ENCODE measurements around the gene KIAA0319L. TPM values are rescaled to one million over a fixed set of nuclear protein-coding genes. Genes with fewer than 3 reads are reported as not detected.

Gene KIAA0319L
- total and polyA plus RNA-seq, 2 experiments from 2014 or later, result 27.2 to 75.1 TPM

DNA sequence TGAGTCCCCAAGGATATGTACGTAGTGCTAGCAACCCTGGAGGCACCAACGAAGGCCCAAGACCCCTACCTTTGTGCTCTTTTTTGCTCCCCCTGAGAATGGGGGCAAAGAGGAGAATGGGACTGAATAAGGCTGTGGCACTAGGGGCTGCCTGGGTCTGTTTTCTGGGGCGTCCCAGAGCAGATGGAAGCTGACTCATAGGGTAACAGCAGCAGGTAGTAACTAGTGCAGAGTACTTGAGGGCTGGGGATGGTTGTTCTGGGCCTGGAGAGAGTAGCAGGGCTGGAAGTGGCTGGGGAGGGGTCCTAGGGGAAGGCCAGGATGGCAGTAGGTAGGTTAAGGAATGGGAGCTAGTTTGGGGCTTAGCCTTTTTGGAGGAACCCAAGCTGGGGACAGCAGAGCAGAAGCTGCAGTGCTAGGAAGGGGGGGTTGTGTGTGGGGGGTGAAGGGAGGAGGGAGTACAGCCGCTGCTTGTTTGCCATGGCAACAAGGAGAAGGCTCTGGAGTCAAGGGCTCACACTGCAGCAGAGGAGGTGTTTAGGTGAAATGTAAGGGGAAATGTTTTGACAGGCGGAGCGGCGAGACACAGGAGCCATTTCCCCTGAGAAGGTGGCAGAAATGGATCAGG, 2.2 kb upstream of the KIAA0319L start:
- Histone ChIP-seq H2AFZ (no peak overlapping the region), H3K36me3 (ENCODE audit: insufficient read depth) (no peaks in the 10 kb centered on the region; the same call in 1 of the 2 replicates), H3K79me2 (replicated peaks; ENCODE audit: insufficient read depth) (peaks cover 17% of the 10 kb centered on the region), H3F3A (replicated peaks; ENCODE audit: low read depth) (peaks cover 17% of the 10 kb centered on the region), H3K27me3 (ENCODE audit: insufficient read depth) (no peaks in the 10 kb centered on the region), H3K9me2 (ENCODE audit: insufficient read depth) (no peaks in the 10 kb centered on the region), H3K4me1 (ENCODE audit: insufficient read depth) (peaks cover 21% of the 10 kb centered on the region), H3K27ac (ENCODE audit: low read depth) (no peak overlapping the region), H3K4me3 (peak overlapping the region; percentile 91; the same call in 1 of the 2 replicates), H4K20me1 (replicated peaks; ENCODE audit: insufficient read depth) (peaks cover 14% of the 10 kb centered on the region; the same call in 1 of the 2 replicates), H3K4me2 (peak overlapping the region; percentile 88)
- H3K4me1 Mint-ChIP-seq, result peaks cover 34% of the 10 kb centered on the region
- TF ChIP-seq, protein P1, sequence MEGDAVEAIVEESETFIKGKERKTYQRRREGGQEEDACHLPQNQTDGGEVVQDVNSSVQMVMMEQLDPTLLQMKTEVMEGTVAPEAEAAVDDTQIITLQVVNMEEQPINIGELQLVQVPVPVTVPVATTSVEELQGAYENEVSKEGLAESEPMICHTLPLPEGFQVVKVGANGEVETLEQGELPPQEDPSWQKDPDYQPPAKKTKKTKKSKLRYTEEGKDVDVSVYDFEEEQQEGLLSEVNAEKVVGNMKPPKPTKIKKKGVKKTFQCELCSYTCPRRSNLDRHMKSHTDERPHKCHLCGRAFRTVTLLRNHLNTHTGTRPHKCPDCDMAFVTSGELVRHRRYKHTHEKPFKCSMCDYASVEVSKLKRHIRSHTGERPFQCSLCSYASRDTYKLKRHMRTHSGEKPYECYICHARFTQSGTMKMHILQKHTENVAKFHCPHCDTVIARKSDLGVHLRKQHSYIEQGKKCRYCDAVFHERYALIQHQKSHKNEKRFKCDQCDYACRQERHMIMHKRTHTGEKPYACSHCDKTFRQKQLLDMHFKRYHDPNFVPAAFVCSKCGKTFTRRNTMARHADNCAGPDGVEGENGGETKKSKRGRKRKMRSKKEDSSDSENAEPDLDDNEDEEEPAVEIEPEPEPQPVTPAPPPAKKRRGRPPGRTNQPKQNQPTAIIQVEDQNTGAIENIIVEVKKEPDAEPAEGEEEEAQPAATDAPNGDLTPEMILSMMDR (conservative IDR thresholded peaks at IDR 0.05; ENCODE audit: low read depth in 2 of 2), result no peak
- no peak for TF ChIP-seq ZNF331 (CRISPR knock-in tag; IDR thresholded peaks at IDR 0.05; ENCODE audit: low read depth)
- TF ChIP-seq, protein P2, sequence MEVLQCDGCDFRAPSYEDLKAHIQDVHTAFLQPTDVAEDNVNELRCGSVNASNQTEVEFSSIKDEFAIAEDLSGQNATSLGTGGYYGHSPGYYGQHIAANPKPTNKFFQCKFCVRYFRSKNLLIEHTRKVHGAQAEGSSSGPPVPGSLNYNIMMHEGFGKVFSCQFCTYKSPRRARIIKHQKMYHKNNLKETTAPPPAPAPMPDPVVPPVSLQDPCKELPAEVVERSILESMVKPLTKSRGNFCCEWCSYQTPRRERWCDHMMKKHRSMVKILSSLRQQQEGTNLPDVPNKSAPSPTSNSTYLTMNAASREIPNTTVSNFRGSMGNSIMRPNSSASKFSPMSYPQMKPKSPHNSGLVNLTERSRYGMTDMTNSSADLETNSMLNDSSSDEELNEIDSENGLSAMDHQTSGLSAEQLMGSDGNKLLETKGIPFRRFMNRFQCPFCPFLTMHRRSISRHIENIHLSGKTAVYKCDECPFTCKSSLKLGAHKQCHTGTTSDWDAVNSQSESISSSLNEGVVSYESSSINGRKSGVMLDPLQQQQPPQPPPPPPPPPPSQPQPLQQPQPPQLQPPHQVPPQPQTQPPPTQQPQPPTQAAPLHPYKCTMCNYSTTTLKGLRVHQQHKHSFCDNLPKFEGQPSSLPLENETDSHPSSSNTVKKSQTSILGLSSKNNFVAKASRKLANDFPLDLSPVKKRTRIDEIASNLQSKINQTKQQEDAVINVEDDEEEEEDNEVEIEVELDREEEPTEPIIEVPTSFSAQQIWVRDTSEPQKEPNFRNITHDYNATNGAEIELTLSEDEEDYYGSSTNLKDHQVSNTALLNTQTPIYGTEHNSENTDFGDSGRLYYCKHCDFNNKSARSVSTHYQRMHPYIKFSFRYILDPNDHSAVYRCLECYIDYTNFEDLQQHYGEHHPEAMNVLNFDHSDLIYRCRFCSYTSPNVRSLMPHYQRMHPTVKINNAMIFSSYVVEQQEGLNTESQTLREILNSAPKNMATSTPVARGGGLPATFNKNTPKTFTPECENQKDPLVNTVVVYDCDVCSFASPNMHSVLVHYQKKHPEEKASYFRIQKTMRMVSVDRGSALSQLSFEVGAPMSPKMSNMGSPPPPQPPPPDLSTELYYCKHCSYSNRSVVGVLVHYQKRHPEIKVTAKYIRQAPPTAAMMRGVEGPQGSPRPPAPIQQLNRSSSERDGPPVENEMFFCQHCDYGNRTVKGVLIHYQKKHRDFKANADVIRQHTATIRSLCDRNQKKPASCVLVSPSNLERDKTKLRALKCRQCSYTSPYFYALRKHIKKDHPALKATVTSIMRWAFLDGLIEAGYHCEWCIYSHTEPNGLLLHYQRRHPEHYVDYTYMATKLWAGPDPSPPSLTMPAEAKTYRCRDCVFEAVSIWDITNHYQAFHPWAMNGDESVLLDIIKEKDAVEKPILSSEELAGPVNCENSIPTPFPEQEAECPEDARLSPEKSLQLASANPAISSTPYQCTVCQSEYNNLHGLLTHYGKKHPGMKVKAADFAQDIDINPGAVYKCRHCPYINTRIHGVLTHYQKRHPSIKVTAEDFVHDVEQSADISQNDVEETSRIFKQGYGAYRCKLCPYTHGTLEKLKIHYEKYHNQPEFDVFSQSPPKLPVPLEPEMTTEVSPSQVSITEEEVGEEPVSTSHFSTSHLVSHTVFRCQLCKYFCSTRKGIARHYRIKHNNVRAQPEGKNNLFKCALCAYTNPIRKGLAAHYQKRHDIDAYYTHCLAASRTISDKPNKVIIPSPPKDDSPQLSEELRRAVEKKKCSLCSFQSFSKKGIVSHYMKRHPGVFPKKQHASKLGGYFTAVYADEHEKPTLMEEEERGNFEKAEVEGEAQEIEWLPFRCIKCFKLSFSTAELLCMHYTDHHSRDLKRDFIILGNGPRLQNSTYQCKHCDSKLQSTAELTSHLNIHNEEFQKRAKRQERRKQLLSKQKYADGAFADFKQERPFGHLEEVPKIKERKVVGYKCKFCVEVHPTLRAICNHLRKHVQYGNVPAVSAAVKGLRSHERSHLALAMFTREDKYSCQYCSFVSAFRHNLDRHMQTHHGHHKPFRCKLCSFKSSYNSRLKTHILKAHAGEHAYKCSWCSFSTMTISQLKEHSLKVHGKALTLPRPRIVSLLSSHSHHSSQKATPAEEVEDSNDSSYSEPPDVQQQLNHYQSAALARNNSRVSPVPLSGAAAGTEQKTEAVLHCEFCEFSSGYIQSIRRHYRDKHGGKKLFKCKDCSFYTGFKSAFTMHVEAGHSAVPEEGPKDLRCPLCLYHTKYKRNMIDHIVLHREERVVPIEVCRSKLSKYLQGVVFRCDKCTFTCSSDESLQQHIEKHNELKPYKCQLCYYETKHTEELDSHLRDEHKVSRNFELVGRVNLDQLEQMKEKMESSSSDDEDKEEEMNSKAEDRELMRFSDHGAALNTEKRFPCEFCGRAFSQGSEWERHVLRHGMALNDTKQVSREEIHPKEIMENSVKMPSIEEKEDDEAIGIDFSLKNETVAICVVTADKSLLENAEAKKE (CRISPR knock-in tag; IDR thresholded peaks at IDR 0.05), result no peak
- no peak for TF ChIP-seq EZH2 (IDR thresholded peaks at IDR 0.05; ENCODE audit: low read depth, unreplicated experiment)
- TF ChIP-seq STAT1 (IDR thresholded peaks at IDR 0.05; ENCODE audit: unreplicated experiment), result no peak
- TF ChIP-seq, protein P3, sequence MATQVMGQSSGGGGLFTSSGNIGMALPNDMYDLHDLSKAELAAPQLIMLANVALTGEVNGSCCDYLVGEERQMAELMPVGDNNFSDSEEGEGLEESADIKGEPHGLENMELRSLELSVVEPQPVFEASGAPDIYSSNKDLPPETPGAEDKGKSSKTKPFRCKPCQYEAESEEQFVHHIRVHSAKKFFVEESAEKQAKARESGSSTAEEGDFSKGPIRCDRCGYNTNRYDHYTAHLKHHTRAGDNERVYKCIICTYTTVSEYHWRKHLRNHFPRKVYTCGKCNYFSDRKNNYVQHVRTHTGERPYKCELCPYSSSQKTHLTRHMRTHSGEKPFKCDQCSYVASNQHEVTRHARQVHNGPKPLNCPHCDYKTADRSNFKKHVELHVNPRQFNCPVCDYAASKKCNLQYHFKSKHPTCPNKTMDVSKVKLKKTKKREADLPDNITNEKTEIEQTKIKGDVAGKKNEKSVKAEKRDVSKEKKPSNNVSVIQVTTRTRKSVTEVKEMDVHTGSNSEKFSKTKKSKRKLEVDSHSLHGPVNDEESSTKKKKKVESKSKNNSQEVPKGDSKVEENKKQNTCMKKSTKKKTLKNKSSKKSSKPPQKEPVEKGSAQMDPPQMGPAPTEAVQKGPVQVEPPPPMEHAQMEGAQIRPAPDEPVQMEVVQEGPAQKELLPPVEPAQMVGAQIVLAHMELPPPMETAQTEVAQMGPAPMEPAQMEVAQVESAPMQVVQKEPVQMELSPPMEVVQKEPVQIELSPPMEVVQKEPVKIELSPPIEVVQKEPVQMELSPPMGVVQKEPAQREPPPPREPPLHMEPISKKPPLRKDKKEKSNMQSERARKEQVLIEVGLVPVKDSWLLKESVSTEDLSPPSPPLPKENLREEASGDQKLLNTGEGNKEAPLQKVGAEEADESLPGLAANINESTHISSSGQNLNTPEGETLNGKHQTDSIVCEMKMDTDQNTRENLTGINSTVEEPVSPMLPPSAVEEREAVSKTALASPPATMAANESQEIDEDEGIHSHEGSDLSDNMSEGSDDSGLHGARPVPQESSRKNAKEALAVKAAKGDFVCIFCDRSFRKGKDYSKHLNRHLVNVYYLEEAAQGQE (IDR thresholded peaks at IDR 0.05; ENCODE audit: unreplicated experiment), result no peak
- TF ChIP-seq CREB1 (CRISPR knock-in tag; IDR thresholded peaks at IDR 0.05; ENCODE audit: low read depth), result no peak
- TF ChIP-seq, protein P4, sequence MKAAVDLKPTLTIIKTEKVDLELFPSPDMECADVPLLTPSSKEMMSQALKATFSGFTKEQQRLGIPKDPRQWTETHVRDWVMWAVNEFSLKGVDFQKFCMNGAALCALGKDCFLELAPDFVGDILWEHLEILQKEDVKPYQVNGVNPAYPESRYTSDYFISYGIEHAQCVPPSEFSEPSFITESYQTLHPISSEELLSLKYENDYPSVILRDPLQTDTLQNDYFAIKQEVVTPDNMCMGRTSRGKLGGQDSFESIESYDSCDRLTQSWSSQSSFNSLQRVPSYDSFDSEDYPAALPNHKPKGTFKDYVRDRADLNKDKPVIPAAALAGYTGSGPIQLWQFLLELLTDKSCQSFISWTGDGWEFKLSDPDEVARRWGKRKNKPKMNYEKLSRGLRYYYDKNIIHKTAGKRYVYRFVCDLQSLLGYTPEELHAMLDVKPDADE (IDR thresholded peaks at IDR 0.05), result no peak
- no peak for TF ChIP-seq POLR2AphosphoS5 (IDR thresholded peaks at IDR 0.05; ENCODE audit: low read depth)
- H3K27ac Mint-ChIP-seq, result no peak overlapping the region
- peaks cover 22% of the 10 kb centered on the region for H3K27me3 Mint-ChIP-seq (ENCODE audit: insufficient read depth, low read depth, poor library complexity)
- H3K36me3 Mint-ChIP-seq (ENCODE audit: low read depth), result peaks cover 38% of the 10 kb centered on the region
- no peak for ATAC-seq
- H3K4me3 Mint-ChIP-seq, result peak overlapping the region; percentile 7; the same call in 2 of the 3 replicates
- H3K9me3 Mint-ChIP-seq, result peaks cover 3% of the 10 kb centered on the region; the same call in 2 of the 3 replicates
- no peak for DNase-seq (ENCODE audit: low spot score)

Data from GM23338 (cell line).